Natural killer cell (primary cell): Measurements from ENCODE around the gene CNNM4. TPM values are rescaled to one million over a fixed set of nuclear protein-coding genes. Genes with fewer than 3 reads are reported as not detected.
A peak's percentile ranks its signal among the peaks of the same experiment; 100 is the strongest.

Experiments
- ATAC-seq, 3 donors: fragments of 150-1000 bp in 2 of 3; fragments of 200-7000 bp in 1 of 3; cut with Tn5 transposase; 1 replicate in 1 of 3; 2 replicates in 2 of 3; pipeline ENCODE4 v1.10.0; 2021; ENCODE audit warnings: mild to moderate bottlenecking in 2 of 3, moderate library complexity in 2 of 3
- DNase-seq, 2 donors: peaks; one replicate each; pipeline versions ENCODE4 v3.0.0 to v3.0.0-alpha.2; 2013 to 2021; ENCODE audit warnings: mixed read lengths in 1 of 2
- H3K27ac ChIP-seq: one replicate; pipeline ENCODE4 v1.5.1; 2013; ENCODE audit warnings: mild to moderate bottlenecking, low read length
- H3K27me3 ChIP-seq: one replicate; pipeline ENCODE4 v1.6.1; 2013; ENCODE audit warnings: low read length; ENCODE audit not compliant: control insufficient read depth, insufficient read depth
- H3K36me3 ChIP-seq: one replicate; pipeline ENCODE4 v1.6.1; 2013; ENCODE audit warnings: low read length; ENCODE audit not compliant: control insufficient read depth, insufficient read depth
- H3K4me1 ChIP-seq: one replicate; pipeline ENCODE4 v1.6.1; 2013; ENCODE audit warnings: low read length; ENCODE audit not compliant: control insufficient read depth, insufficient read depth
- H3K4me3 ChIP-seq: one replicate; pipeline ENCODE4 v1.5.1; 2013; ENCODE audit warnings: low read length
- H3K9me3 ChIP-seq: one replicate; pipeline ENCODE4 v1.6.1; 2013; ENCODE audit warnings: low read length; ENCODE audit not compliant: control insufficient read depth, insufficient read depth
- H3K27ac Mint-ChIP-seq, 2 donors: one replicate each; pipeline ENCODE4 v1.8.0; 2022; ENCODE audit warnings: mild to moderate bottlenecking in 2 of 2, mixed read lengths in 2 of 2, moderate library complexity in 1 of 2
- H3K27me3 Mint-ChIP-seq, 2 donors: one replicate each; pipeline ENCODE4 v1.8.0; 2022; ENCODE audit warnings: low read depth in 2 of 2, mixed read lengths in 2 of 2
- H3K36me3 Mint-ChIP-seq: one replicate; pipeline ENCODE4 v1.8.0; 2022; ENCODE audit warnings: mixed read lengths
- H3K4me1 Mint-ChIP-seq, 2 donors: one replicate each; pipeline ENCODE4 v1.8.0; 2022; ENCODE audit warnings: mixed read lengths in 2 of 2
- H3K4me3 Mint-ChIP-seq: one replicate; pipeline ENCODE4 v1.8.0; 2022; ENCODE audit warnings: mild to moderate bottlenecking, moderate library complexity, mixed read lengths
- H3K9me3 Mint-ChIP-seq, 2 donors: one replicate each; pipeline ENCODE4 v1.8.0; 2022; ENCODE audit warnings: mixed read lengths in 2 of 2
- WGBS: methylation state at CpG from one replicate; pipeline ENCODE4 v1.1.7; 2013; ENCODE audit warnings: missing lambda C conversion rate; ENCODE audit not compliant: insufficient coverage; 5-methylcytosine and 5-hydroxymethylcytosine counted together
- intact Hi-C: fragments of 100-400 bp; cut with micrococcal nuclease; formaldehyde crosslinking; loops from one replicate; pipeline ENCODE4 v1.14.2; 2022
- total RNA-seq, 4 donors: library from RNA; stranded (reverse); fragments of 120-200 nt in 1 of 4; gene quantifications; one replicate each; pipeline versions ENCODE4 v1.2.3 to v1.2.4, GENCODE V29; 2013 to 2022
- TF ChIP-seq, protein P1 (sequence below): fragments of 200-600 bp; IDR thresholded peaks from one replicate; pipeline ENCODE4 v1.8.0; 2022; ENCODE audit warnings: antibody characterized with exemption

The CNNM4 gene
- total RNA-seq, 3 donors from 2014 or later (not counting 1 experiment from before 2014, with no cell fraction given) = 9.9 to 12.1 (median 10.7) TPM

- H3K4me1 Mint-ChIP-seq = peaks cover 40 to 52% of the 10 kb centered on the region in 2 donors
- Histone ChIP-seq H3K9me3 (no peaks in the 10 kb centered on the region), H3K4me1 (peaks cover 48% of the 10 kb centered on the region), H3K27me3 (no peaks in the 10 kb centered on the region), H3K4me3 (no peak overlapping the region), H3K27ac (no peak overlapping the region), H3K36me3 (peaks cover 41% of the 10 kb centered on the region)
- no peak overlapping the region for H3K4me3 Mint-ChIP-seq
- WGBS = 64% methylated on average over 4 of the region's 4 CpGs
- H3K27ac Mint-ChIP-seq = peak overlapping the region; percentile 77 to 81
- H3K27me3 Mint-ChIP-seq = no peaks in the 10 kb centered on the region
- H3K9me3 Mint-ChIP-seq = no peaks in the 10 kb centered on the region
- DNase-seq (peak in 1 of 2 donors; percentile 7), ATAC-seq (no peak)
- H3K36me3 Mint-ChIP-seq = peaks cover 4% of the 10 kb centered on the region
- TF ChIP-seq, protein P1, sequence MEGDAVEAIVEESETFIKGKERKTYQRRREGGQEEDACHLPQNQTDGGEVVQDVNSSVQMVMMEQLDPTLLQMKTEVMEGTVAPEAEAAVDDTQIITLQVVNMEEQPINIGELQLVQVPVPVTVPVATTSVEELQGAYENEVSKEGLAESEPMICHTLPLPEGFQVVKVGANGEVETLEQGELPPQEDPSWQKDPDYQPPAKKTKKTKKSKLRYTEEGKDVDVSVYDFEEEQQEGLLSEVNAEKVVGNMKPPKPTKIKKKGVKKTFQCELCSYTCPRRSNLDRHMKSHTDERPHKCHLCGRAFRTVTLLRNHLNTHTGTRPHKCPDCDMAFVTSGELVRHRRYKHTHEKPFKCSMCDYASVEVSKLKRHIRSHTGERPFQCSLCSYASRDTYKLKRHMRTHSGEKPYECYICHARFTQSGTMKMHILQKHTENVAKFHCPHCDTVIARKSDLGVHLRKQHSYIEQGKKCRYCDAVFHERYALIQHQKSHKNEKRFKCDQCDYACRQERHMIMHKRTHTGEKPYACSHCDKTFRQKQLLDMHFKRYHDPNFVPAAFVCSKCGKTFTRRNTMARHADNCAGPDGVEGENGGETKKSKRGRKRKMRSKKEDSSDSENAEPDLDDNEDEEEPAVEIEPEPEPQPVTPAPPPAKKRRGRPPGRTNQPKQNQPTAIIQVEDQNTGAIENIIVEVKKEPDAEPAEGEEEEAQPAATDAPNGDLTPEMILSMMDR = no peak
- intact Hi-C loops = loop anchor here (5.0 to 10.0 kb wide), 2 partner anchors 42 to 255 kb away; partner anchors contain the start of genes ANKRD36 and CNNM3
Observed at GRCh38 chr2:96859681-96860064, 99.0 kb downstream of the CNNM4 start.

DNA sequence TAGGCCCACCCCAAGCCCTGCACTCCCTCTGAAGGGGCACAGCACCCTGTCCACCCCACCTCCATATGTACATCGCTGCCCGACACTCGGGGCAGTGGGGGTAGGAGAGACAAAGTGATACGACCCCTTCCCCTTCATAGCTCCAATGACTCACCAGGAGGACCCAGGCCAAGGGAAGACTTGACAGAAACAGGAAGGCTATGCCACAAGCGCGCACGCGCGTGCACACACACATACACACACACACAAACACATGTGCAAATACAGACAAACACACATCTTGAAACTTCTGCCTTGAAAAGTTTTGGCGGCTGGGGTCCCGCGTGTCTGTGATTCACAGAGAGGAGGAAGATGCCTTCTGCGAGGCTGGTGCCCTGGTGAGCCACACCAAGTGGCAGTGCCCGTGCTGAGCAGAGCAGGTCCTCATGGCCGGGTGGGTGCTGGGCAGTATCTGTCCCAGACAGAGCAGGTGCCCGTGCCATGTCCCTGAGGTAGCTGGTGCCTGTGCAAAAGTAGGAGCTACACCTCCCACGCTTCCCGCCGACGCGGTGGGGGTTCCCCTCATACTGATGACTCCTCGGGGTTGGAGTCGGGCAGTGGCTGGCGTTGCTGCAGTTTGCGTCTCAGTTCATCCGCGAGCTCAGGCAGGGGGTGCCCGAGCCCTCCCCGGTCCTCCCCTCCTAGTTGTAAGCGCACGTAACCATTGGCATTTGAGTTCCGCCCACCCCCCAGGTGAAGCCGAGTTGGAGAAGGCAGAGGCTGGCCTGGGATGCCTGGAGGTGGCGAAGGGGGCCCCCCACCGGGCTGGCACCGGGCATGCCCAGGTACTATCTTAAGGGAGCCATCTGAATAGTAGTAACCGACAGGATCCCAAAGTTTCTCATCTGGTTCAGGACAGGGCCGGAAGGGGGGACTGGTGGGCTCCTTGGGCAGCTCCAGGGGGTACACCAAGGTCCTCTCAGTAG lies 99.6 kb downstream of the CNNM4 start:
- Histone ChIP-seq H3K36me3 (peaks cover 48% of the 10 kb centered on the region), H3K4me1 (peaks cover 54% of the 10 kb centered on the region), H3K4me3 (no peak overlapping the region), H3K27me3 (no peaks in the 10 kb centered on the region), H3K27ac (no peak overlapping the region), H3K9me3 (no peaks in the 10 kb centered on the region)
- H3K36me3 Mint-ChIP-seq = peaks cover 4% of the 10 kb centered on the region
- 83% methylated on average over 38 of the region's 38 CpGs for WGBS
- TF ChIP-seq, protein P1 = no peak
- H3K4me1 Mint-ChIP-seq = peaks cover 35 to 48% of the 10 kb centered on the region in 2 donors
- ATAC-seq (no peak), DNase-seq (peak in 1 of 2 donors; percentile 52)
- H3K27me3 Mint-ChIP-seq = no peaks in the 10 kb centered on the region
- intact Hi-C loops = no loop called here
- no peaks in the 10 kb centered on the region for H3K9me3 Mint-ChIP-seq
- peak overlapping the region; percentile 29 to 73 for H3K27ac Mint-ChIP-seq
- H3K4me3 Mint-ChIP-seq = no peak overlapping the region

GRCh38 chr2:96861074-96861473 lies 100.4 kb downstream of the CNNM4 start:
- H3K27me3 Mint-ChIP-seq = no peaks in the 10 kb centered on the region
- 97% methylated on average over 17 of the region's 17 CpGs for WGBS
- TF ChIP-seq, protein P1 = no peak
- intact Hi-C loops = no loop called here
- Histone ChIP-seq H3K4me1 (peaks cover 62% of the 10 kb centered on the region), H3K4me3 (no peak overlapping the region), H3K36me3 (peaks cover 55% of the 10 kb centered on the region), H3K9me3 (no peaks in the 10 kb centered on the region), H3K27me3 (no peaks in the 10 kb centered on the region), H3K27ac (no peak overlapping the region)
- no peak overlapping the region for H3K27ac Mint-ChIP-seq
- no peak overlapping the region for H3K4me3 Mint-ChIP-seq
- DNase-seq (no peak), ATAC-seq (no peak)
- H3K9me3 Mint-ChIP-seq = no peaks in the 10 kb centered on the region
- peaks cover 42 to 54% of the 10 kb centered on the region in 2 donors for H3K4me1 Mint-ChIP-seq
- H3K36me3 Mint-ChIP-seq = peaks cover 4% of the 10 kb centered on the region

Other genes starting within 250 kb of the CNNM4 start
- gene ARID5A, start 224.2 kb upstream of the CNNM4 start, total RNA-seq = 100 to 1,000 TPM in 2 of 3 donors, 10 to 100 TPM in 1; 90.9 to 117 (median 114) TPM
- gene KANSL3, start 122.6 kb upstream of the CNNM4 start, total RNA-seq = 10 to 100 TPM; 73.9 to 98.0 (median 83.5) TPM
- not detected for gene FER1L5, start 118.1 kb upstream of the CNNM4 start, total RNA-seq
- 1 to 10 TPM; 4.0 to 7.9 (median 5.9) TPM for gene LMAN2L, start 20.8 kb upstream of the CNNM4 start, total RNA-seq
- 10 to 100 TPM; 33.8 to 55.2 (median 45.6) TPM for gene CNNM3, start 55.4 kb downstream of the CNNM4 start, total RNA-seq
- gene ANKRD23, start 83.1 kb downstream of the CNNM4 start, total RNA-seq = 10 to 100 TPM in 2 of 3 donors, 1 to 10 TPM in 1; 8.3 to 11.2 (median 10.1) TPM
- gene ANKRD39, start 97.1 kb downstream of the CNNM4 start, total RNA-seq = 10 to 100 TPM; 15.5 to 22.3 (median 21.6) TPM
- 10 to 100 TPM; 51.8 to 78.1 (median 65.8) TPM for gene SEMA4C, start 109.2 kb downstream of the CNNM4 start, total RNA-seq
- gene FAM178B, start 225.7 kb downstream of the CNNM4 start, total RNA-seq = 1 to 10 TPM; 1.1 to 2.3 (median 1.2) TPM